GM19372 (cell line): Measurements from ENCODE around the gene WDR3.

Experiments
- ATAC-seq: cut with Tn5 transposase; IDR thresholded peaks from one replicate; pipeline ENCODE4 v1.9.1; 2021; ENCODE audit warnings: mild to moderate bottlenecking, low read depth, moderate library complexity; ENCODE audit not compliant: unreplicated experiment

WDR3 gene

DNA sequence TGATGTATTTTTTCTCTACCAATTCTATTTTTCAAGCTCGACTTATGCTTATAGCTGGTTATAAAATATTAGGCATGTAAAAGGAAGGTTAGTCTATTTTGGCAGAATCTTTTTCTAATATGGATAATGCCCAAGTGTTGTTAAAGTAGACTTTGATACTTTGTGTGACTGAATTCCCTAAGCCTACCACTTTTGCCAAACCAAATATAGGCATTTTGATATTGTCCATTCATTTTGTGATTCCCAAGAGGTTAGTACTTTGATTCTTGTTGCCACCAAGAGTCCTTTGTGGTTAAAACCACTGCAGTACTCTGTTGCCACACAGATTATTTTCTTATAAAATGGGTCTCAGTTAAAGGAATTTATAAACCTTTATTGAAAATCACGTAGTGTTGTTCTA lies 4.2 kb downstream of the WDR3 start:
- no peak for ATAC-seq

DNA sequence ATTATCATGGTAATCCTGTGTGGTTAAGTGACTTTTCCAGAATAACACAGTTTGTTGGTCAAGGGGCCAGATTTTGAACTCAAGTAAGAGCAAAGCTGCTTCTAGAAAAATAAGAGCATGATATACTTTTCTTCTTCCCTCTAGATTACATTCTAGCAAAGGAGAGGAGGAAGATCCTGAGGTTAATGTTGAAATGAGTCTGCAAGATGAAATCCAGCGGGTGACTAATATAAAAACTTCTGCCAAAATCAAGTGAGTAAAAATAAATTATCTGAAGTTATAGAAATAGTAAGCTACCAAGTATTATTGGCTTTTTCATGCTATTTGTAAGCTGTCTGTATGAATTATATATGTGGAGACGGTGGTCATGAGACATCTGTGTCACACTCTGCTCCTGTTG lies 12.8 kb downstream of the WDR3 start:
- ATAC-seq: no peak

DNA sequence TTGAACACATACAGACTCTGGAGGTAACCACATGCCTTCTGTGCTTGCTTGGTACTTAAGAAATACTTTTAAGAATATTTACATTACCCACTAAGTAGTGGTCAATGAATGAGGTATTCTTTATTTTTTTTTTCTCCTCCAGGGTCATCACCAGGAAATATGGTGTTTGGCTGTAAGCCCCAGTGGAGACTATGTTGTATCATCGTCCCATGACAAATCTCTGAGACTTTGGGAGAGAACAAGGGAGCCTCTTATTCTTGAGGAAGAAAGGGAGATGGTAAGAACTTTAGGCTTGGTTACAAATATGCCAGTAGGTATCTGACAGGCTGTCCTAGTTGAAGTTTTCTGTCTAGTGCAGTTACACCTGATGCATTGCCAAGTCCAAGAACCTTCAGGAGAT lies 22.8 kb downstream of the WDR3 start:
- no peak for ATAC-seq

DNA sequence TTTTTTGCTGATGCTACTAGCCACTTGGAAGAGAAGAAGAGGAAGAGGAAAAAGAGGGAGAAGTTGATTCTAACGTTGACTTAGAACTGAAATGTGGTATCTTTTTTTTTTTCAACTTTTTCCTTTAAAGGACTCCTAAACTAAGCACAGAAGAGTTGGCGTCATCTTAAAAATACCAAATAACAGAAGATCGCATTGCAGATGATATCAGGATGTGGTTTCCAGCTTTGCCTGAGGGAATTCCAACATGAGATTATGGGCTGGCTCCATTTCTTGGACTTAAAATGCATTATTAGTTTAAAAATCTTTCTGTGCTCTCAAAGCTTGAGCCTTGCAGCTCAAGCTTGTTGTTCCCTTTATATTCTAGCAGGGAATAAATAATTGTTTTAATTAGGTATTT lies 29.8 kb downstream of the WDR3 start:
- no peak for ATAC-seq

DNA sequence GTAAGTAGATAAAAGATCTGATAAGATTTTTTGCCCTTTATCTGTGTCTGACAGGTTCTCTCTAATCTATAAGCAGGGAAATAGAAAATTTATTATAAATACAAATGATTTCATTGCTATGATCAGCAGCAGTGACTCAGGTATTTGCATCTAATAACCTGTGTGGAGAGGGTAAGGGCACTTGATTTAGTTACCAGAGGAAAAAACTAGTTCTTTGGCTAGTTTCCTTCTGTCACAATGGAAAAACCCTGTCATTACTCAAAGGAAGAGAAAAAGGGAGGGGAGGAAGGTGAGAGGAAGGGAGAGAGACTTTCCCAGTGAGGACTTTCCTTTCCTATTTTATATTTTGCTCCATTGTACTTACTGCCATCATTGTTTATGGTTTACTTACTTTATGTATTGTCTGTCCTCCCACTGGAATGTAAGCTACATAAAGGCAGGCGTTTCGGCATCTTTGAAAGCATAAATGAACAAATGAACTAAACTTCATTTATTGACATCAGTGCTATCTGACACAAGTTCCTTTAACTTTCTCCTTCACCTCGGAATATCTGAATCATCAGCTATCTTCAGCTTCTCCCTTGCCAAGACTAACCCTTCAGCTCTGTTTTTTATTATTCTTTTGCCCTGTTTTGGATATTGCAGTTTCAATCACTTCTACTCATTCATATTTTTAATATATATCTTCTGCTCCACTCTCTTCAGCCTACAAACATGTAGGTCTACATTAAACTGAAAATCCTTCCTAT lies 34.9 kb downstream of the WDR3 start:
- no peak for ATAC-seq

DNA sequence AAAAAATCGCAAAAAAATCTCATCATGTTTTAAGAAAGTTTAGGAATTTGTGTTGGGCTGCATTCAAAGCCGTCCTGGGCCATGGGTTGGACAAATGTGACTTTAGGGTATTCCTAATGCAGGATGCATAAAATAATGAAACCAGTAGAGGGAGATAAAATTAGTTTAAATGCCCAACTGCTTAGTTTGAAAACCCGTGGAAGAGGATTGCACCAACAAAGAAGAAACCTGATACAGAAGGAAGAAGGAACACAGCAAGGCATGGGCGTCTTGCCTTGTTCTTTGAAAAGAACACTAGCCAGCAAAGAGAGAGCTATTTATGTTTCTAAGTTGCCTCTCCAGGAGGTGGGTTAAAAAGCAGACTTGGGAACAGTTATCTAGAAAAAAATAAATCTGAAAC lies 37.9 kb downstream of the WDR3 start:
- ATAC-seq: no peak

DNA sequence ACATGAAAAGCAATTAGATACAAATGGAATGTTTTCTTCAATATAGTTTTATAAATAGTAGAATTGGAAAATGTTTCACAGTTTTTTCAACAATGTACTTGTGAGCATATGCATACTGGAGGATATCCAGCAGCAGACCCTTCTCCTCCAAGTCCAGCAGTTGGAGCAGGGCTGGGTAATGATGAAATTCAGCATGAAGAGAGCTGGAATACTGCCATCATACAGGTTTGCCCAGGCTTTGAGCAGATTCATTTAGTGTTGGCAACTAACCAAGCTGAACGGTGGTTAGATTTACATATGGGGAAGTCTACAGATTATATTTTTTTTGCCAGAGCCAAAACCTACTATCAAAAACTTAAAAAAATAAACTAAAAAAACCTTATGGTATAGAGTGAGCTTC lies 38.3 kb downstream of the WDR3 start:
- no peak for ATAC-seq

DNA sequence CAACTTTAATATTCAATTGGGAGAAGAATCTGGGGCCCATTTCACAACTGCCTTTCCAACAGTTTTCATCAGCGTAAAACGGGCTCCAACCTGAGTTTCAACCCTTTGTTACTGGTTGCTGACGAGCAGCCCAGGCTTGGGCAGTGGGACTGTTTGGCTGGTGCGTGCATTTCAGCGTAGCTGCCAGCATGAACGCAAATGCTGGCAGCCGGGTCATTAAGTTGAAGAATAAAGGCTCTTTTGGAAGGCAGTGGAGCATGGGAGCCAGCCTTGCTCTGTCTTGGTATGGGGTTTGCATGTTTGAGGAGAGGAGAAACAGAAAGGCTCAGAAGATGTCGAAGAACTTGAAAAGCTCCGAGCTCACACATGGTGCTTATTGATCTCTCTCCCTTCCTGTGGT lies 40.7 kb downstream of the WDR3 start:
- ATAC-seq: no peak

DNA sequence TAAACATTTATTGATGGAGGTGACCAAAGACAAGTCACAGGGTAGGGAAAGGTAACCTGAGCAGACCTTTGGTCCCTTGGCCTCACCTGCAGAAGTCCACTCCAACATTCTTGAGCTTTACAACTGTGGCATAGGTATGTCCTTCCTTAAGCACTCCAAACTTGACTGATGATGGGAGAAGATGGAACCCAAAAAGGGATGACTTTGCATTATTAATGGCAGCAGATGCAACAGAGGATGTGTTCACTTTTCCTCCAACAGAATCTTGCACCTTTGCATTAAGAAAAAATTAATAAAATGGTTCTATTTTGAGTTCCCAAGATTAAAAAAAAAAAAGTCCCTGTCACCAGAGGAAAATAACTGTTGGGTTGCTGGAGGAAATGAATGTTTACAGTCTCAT lies 42.2 kb downstream of the WDR3 start:
- no peak for ATAC-seq

DNA sequence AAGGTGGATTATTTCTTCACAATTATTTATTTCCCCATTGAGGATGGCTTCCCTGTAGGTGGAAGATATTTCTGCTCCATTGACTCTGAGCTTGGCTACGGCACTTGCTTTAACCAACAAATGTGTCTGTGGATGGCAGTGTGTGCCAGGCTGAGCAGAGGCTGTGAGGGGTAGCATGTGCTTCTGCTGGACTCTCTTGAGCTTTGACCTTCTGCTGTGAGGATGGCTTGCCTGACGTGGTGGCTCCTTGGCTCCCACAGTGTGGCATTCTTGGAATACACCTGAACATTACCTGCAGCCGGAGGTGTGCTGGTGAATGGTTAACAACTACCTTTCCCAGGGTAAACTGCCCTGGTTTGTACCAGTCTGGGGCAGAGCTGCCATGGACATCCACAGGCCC lies 46.8 kb downstream of the WDR3 start:
- no peak for ATAC-seq

DNA sequence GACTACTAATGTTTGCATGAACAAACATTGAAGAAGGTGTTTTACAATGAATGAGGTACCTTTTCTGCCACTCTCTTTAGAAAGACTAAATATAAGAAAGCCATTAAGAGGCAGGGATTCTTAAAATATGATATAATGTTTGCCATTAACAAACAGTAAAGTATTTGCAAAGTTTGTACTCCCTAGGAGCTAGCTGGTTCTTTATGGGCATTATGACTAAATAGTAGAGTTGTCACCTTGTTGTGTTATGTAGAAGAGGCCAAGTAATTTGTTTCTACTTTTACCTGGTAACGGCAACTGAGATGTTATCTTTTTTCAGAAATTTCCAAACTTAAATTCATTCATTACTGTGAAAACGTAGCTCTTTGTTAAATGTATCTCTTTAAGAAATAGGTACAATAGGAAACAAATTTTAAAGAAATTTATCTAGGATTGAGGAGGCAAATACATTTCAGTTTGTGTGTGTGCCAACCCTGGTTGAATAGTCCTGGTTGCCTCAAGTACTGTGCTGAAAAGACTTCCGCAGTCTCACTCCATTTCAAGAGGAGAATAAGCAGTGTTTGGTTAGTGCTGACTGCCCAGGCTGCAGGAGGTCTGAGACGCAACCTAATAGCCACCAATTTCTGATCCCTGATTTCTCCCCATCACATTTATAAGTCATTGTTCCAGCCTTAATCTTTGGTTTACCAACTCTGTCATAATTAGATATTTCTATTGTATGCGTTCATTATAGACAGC lies 52.1 kb downstream of the WDR3 start:
- no peak for ATAC-seq

DNA sequence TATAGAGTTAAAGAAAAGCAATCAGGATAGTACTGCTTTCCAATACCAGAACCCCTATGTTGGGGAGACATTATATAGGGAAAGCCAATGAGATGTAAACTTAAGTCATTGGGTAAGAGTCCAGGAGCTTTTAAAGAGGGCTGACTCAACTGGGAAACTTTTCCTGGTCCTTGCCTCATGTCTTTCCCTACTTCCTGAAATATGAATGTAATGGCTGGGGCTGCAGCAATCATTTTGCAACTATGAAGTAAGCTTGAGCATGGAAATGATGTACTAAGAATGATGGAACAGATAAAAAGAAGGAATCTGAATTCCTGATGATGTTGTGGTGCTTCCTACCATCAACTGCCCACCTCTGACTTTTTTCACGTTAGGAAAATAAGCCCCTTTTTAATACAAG lies 55.7 kb downstream of the WDR3 start:
- ATAC-seq: no peak

DNA sequence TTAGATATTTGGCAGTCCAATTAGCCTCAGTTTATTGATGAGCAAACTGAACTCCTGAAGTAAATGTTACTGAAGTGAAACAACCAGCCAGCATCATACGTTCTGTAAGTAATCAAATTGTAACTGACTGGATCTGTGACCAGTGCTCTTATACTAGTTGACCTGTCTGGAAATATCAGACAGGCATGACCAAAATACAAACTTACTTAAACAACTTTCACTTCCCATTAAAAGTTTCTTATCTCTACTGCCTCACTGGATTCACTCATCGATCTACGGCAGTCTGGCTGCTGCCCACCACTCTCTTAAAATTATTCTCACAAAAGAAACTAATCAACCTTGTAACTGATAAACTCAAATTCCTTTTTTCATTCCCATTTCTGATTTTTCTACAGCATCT lies 56.4 kb downstream of the WDR3 start:
- ATAC-seq: no peak

DNA sequence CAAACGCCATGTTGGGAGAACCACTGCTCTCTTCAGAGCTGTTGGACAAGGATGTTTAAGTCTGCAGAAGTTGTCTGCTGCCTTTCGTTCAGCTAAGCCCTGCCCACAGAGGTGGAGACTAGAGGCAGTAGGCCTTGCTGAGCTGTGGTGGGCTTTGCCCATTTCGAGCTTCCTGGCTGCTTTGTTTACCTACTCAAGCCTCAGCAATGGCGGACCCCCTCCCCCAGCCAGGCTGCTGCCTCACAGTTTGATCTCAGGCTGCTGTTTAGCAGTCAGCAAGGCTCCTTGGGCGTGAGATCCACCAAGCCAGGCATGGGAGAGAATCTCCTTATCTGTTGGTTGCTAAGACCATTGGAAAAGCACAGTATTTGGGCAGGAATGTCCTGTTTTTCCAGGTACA lies 74.8 kb downstream of the WDR3 start:
- no peak for ATAC-seq

DNA sequence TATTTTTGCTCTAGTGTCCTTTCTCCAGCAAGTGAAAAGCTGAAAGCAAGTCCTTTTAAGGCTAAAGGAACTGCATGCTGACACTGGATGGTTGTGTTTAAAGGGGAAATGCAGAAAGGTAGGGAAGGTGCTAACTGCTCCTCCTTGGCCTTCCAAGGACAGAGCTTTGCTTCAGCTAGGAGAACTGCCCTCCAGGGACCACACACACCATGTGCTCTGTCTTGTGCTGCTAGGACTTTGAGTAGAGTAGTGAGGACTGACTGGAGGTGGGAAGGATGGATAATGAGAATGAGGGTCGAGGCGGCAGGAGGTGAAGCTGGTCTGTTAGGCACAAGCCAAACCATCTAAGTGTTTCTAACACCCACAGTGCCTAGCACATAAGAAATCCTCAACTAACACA lies 77.9 kb downstream of the WDR3 start:
- ATAC-seq: no peak

DNA sequence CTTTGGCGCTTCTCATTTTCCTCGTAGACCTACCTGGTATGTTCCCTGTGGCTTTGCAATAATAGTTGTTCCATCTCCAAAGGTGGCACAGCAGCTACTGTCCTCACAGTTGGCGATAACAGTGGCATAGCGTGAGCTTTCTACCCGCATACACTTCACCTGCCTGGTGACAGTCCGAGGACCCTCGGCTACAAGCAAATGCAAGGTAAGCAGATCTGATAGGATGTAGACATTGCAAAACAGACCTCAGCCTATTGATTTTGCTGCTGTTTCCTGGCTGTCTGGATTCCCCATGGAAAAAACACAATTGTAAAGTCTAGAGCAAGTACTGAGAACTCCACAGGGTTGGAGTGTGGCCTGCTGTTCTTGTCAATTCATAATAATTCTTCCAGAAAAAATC lies 78.5 kb downstream of the WDR3 start:
- ATAC-seq: no peak

DNA sequence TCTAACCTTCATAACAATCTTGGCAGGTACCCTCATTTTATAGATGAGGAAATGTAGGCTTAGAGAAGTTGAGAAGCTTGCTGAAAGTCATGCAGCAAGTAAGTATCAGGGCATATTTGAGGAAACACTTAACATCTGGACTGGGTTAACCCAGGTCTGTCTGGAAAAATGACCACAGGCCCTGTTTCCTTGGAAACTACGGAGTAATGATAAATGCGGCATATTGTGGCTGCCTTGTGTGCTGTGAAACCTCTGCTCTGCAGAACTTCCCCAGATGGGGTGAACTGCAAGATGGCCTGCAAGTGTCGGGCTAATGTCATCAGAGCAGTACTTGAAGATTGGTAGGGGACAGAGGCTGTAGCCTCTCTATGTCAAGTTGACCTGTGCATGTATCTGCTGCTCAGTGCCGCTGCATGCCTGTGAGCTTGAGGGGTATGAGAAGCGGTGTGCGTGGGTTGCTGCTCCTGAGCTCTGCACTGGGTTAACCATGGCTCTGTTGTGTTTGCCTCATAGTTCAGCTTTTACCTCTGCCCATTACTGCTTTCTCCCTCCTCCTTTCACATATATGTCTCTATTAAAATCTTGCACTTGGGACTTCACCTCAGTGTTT lies 83.1 kb downstream of the WDR3 start:
- ATAC-seq: no peak

DNA sequence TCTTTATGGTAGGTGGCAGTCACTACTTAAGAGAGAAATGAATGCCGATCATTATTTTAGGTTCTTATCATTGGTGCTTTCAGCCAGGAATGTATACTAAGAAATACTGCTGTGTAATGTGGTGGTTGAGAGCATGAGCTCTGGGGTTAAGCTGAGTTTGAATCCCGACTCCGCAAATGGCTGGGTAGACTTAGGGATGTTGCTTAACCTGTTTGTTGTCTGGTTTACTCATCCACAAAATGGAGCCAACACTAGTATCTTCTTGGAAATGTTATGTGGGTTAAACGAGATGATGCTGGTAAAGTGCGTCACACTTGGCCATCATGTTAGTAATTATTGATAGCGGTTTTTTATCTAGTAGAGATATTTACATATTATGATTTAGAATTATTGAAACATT lies 83.8 kb downstream of the WDR3 start:
- ATAC-seq: no peak

DNA sequence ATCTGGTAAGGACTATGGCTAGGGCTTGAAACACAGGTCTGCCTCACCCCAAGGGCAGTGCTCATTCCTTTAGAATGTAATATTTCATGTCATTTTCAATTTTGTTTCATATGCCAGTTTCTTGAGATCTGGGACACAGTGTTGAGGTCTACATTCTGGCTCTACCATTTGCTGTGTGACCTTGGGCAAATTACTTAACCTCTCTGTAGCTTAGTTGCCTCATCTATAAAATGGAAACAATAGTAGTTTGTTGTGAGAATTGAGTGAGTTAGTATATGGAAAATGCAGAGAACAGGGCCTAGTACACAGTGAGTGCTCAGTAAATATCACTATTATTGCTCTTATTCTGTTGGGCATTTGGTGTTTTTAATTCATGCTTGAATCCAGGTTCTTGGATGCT lies 84.4 kb downstream of the WDR3 start:
- no peak for ATAC-seq
